Measurements from ENCODE around the gene EPB41. TPM values are rescaled to one million over a fixed set of nuclear protein-coding genes. Genes with fewer than 3 reads are reported as not detected.

EPB41 gene
- total and polyA plus RNA-seq, 2 of the 8 experiments (the other 6 are each of a cell fraction or from before 2014, with no cell fraction given), result 36.7 to 109 TPM

DNA sequence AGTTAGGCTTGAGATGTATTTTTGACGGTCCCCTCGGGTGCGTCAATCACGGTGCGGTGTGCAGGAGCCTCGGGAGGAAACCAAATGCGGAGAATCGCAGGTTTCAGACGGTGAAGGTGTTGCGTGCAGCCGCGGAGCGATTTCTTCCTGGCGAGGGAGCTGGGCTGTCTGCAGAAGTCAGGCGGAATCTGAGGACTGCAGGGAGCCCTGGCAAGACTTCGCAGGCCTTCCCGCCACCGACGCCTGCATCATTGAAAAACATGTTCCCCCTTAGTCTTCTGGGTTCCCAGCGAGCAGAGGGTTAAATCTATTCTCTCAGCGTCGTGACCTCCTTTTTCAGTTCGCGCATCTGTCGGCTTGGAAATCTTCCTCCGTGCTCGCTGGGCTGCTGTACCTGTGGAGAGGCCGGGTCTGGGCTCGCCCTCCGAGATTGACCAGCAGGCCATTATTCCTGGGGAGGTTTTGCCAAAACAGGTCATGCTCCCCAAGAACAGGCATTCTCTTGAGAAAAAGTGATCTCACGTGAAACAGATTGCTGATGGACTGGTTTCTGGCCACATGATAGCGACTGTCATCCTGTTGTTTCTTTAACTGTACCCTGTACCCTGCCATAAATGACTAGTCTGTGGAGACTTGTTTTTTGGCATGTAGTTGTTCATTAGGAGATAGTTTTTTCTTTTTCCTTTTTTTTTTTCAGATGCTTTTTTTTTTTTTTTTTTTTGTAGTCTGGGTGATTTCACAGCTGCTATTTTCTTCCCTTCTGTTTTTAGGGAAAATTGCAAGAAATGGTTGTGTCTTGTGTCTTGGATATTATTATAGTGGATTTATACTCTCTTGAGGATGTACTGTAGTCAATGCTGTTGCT is 894 bp downstream of the EPB41 start (continued):
- TF ChIP-seq CHD7 (IDR thresholded peaks at IDR 0.05; ENCODE audit: insufficient replicate concordance, low read length) (no peak), EZH2 (IDR thresholded peaks at IDR 0.05; ENCODE audit: low read depth, low read length, severe bottlenecking) (no peak), RXRA (IDR thresholded peaks at IDR 0.05; ENCODE audit: insufficient read depth, low read depth, low read length) (no peak), SIRT6 (IDR thresholded peaks at IDR 0.05; ENCODE audit: low read length) (no peak), FOSL1 (IDR thresholded peaks at IDR 0.05; ENCODE audit: insufficient read depth, low read depth, low read length) (no peak), ASH2L (IDR thresholded peaks at IDR 0.05; ENCODE audit: low read length) (peak; percentile 61), CHD1 (IDR thresholded peaks at IDR 0.05; ENCODE audit: low read depth, low read length) (no peak)
- TF ChIP-seq, protein P1, sequence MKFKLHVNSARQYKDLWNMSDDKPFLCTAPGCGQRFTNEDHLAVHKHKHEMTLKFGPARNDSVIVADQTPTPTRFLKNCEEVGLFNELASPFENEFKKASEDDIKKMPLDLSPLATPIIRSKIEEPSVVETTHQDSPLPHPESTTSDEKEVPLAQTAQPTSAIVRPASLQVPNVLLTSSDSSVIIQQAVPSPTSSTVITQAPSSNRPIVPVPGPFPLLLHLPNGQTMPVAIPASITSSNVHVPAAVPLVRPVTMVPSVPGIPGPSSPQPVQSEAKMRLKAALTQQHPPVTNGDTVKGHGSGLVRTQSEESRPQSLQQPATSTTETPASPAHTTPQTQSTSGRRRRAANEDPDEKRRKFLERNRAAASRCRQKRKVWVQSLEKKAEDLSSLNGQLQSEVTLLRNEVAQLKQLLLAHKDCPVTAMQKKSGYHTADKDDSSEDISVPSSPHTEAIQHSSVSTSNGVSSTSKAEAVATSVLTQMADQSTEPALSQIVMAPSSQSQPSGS (IDR thresholded peaks at IDR 0.05; ENCODE audit: low read length), result 0 out of 2 replicates have a peak, but pooled peaks have one; percentile 19
